HuH-7.5 (cell line): Measurements from ENCODE around the gene LAMA2.

Experiments used
- DNase-seq: peaks from one replicate; pipeline ENCODE4 v3.0.0; 2011; ENCODE audit warnings: low spot score

Gene LAMA2

DNA sequence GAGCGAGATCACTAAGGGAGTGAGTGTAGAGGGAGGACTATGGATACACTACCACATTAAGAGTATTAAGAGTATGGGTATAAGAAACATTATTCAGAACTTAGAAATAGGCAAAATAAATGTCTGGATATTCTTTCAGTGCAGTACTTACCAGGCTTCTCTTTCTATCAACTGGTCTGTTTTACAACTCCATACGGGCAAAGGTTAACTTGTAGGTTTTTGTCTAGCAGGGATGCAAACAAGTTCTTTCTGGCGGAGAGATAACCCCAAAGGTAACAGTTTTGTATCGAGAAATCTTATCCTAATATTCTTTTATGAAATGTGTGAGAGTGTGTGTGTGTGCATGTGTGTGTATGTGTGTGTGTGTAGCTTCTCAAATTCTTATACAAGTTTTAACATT lies 640.9 kb downstream of the LAMA2 start:
- peak; percentile 5 for DNase-seq

GRCh38 chr6:129525055-129525454 lies 642.1 kb downstream of the LAMA2 start:
- DNase-seq, result no peak

DNA sequence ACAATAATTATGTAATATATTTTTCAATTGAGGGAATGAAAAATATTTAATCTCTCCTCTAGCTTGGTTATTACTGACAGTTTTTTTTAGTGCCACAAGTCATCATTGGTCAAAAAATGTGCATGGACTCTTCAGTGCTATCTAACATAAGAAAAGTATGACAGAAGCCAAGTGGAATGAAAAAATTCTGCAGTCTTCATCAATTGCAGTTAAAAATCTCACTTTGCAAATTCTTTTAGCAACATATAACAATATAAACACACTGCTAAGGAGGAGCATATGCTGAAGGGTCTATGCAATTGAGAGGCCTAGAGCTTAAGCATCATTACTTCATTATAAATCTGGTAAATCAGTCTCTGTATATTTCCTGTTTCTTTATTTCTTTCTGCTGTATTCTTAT lies 652.0 kb downstream of the LAMA2 start:
- DNase-seq, result no peak

DNA sequence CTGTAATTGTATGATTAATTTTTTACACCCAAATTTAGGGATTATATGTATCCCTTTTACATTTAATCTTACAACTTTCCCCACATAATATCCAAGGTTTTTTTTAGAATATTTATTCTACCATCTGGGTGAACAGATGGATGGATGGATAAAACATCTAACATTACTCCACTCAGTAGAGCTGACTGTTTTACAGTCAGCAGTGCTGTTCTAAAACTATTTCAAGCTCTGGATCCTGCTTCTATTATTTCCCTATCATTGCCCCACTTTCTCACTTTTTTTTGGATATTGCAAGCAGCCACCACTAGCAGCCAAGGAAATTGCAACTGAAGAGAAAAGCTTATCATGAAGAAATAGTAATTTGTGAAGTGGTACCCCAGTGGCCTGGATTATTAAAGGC lies 653.3 kb downstream of the LAMA2 start:
- no peak for DNase-seq

GRCh38 chr6:129539032-129539431 lies 656.1 kb downstream of the LAMA2 start:
- no peak for DNase-seq

DNA sequence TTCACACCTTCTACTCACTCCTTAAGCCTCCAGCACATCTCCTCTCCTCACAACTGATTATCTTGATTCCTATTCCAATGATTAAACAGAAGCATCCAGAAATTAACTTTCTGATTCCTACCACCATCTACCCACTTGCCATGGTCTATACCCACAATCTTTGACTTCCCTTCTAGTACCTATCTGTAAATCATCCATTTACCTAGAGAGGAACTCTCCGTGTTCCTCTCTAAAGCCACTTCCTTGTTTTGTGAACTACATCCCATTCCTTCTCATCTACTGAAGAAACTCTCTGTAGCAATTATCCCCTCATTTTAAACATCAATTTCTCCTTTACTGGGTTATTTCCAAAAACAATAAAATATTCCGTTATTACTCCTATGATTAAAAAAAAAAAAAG lies 659.8 kb downstream of the LAMA2 start:
- DNase-seq, result no peak

- DNase-seq, result no peak
Measured at GRCh38 chr6:129543981-129544380, 661.0 kb downstream of the LAMA2 start.

GRCh38 chr6:129544892-129545612 lies 662.1 kb downstream of the LAMA2 start:
- no peak for DNase-seq

DNA sequence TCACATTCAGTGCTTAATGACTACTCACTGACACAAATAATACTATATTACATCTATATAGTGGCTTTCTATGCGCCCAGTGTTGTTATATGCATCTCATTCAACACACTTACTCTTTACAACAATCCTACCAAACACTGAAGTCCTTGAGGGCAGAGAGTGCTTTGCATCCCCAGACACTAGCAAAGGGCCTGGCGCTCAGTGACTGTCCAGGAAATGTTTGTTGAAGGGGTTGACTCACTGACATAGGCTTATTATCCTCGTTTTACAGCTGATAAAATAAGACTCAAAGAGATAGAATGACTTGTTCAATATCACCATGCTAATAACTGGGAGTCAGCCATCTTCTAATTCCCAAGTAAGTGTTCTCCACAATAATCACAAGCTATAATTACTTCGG lies 663.8 kb downstream of the LAMA2 start:
- DNase-seq, result no peak

DNA sequence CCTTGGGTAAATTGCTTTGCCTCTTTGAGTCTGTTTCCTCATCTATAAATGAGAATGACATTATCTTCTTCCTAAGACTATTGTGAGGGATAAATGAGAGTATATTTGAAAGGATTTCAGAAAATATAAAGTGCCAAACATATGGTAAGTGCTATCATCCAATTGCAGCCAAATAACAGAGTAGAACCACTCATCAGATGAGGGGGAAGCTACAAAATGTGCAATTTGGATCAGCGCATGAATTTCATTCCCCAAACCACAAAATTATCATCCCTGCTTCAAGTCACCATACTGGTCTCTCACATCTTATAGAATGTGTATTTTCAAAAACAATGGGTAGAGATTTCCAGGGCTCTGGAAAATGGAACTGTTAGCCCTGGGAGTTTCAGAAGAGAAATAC lies 668.5 kb downstream of the LAMA2 start:
- no peak for DNase-seq

GRCh38 chr6:129552413-129552812 lies 669.5 kb downstream of the LAMA2 start:
- no peak for DNase-seq

DNA sequence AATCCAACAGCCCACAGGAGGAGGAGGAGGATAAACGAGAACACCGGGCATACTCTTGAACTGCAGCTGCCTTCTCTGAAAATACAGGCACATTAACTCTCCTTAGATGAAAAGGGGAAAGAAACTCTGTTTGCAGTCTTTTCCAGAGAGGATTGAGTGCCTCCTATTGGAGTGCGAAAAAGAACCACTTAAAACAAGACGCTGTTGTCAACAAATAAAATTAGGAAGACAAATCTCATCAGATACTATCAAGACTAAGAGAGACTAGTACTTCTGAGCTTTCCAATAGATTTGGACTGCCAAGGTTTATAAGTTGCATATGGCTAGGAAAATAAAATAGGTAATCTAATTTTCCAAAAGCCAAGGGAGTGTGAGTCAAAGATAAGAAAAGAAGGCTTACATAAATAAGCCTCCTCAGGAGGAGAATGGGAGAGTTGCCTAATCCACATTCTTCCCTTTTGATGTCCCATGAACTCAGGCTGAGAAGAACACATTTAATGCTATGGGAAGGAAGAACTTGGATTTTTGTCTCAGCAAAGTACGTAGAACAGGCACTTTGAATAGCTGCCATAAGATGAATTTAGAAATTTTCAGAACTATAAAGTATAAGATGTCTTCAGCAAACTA lies 672.4 kb downstream of the LAMA2 start:
- no peak for DNase-seq

GRCh38 chr6:129558248-129558647 lies 675.3 kb downstream of the LAMA2 start:
- no peak for DNase-seq

DNA sequence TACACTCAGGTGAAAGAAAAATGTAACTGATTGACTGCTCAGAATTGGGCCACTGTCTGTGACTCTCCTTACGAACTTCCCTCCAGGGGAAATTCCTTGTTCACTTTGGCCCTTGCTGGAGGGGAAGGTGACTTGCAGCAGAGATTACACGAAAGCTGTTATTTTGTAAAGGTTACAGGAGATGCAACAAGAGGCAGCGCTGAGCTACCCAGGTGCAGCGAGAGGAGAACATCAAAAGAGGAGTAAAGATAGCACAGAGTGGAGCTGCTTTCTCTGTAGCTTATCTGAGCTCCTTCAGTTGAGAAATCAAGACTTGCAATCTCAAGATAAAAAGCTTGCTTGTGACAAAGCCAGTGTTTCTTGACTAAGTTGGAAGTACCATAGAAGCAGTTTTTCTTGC lies 682.4 kb downstream of the LAMA2 start:
- DNase-seq, result no peak

DNA sequence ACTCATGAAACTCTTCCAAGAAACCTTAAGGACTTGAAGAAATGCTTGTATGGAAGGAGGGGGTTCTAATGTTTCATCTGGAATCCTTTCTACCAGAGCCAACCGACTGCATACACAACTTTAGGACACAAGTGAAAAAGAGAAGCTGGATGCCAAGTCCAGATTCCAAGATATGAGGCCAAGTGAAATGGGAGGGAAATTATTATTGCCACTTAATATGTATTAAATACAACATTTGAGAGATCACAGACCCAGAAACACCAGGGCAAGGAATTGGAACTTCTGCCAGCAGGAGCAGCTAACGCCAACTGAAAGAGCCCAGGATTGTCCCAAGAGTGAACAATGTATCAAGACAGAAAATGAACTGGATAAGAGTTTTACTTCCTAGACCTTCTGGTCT lies 682.9 kb downstream of the LAMA2 start:
- no peak for DNase-seq
